ENCODE results near the gene PIP5K1C.

GRCh38 chr19:3693025-3693925, 7.0 kb downstream of the PIP5K1C start:
- TF ChIP-seq ZNF280B (CRISPR knock-in tag; IDR thresholded peaks at IDR 0.05) = no peak
- TF ChIP-seq CTCF (IDR thresholded peaks at IDR 0.05 in 2 of 3, conservative IDR thresholded peaks at IDR 0.05 in 1 of 3; ENCODE audit: insufficient read depth in 2 of 3, low read depth in 1 of 3, low read length in 3 of 3) = no peak
- TF ChIP-seq ZNF699 (CRISPR knock-in tag; IDR thresholded peaks at IDR 0.05; ENCODE audit: insufficient replicate concordance) = no peak
- no peak for TF ChIP-seq NCOA4 (IDR thresholded peaks at IDR 0.05; ENCODE audit: partially characterized antibody)
- no peak for TF ChIP-seq JUND (IDR thresholded peaks at IDR 0.05; ENCODE audit: borderline replicate concordance, low read depth, low read length)
- no peak for TF ChIP-seq JUND (tag; IDR thresholded peaks at IDR 0.05; ENCODE audit: borderline replicate concordance, low read depth, low read length)
- TF ChIP-seq MCM5 (IDR thresholded peaks at IDR 0.05; ENCODE audit: low read depth) = no peak
- TF ChIP-seq RNF219 (CRISPR knock-in tag; IDR thresholded peaks at IDR 0.05) = no peak
- TF ChIP-seq CHD4 (IDR thresholded peaks at IDR 0.05; ENCODE audit: insufficient read depth, insufficient replicate concordance, low read depth, low read length, poor library complexity, severe bottlenecking) = no peak
- TF ChIP-seq ZNF507 (tag; conservative IDR thresholded peaks at IDR 0.05) = no peak
- TF ChIP-seq CHD1 (IDR thresholded peaks at IDR 0.05; ENCODE audit: low read length) = no peak
- TF ChIP-seq IRF2 (CRISPR knock-in tag; IDR thresholded peaks at IDR 0.05) = no peak
